Prostate gland (tissue), 2 donors: ENCODE results near the gene EIF4G3.

Experiments used
- CTCF ChIP-seq, 4 experiments: fragments of 200-600 bp in 2 of 4; fragments of 450-650 bp in 2 of 4; sonication (generic) in 2 of 4; IDR thresholded peaks; 1 replicate in 3 of 4; 2 replicates in 1 of 4; pipeline ENCODE4 v1.5.1; 2016 to 2019; ENCODE audit warnings: antibody characterized with exemption in 4 of 4, mild to moderate bottlenecking in 2 of 4, moderate library complexity in 2 of 4
- POLR2A ChIP-seq: fragments of 450-650 bp; IDR thresholded peaks from one replicate; pipeline ENCODE4 v1.6.1; 2016; ENCODE audit warnings: antibody characterized with exemption, mild to moderate bottlenecking
- POLR2AphosphoS5 ChIP-seq: sonication (generic); formaldehyde crosslinking; IDR thresholded peaks from one replicate; pipeline ENCODE4 v1.6.1; 2017; ENCODE audit warnings: antibody characterized with exemption

- no peak for TF ChIP-seq CTCF (IDR thresholded peaks at IDR 0.05)
- no peak for TF ChIP-seq POLR2AphosphoS5
- no peak for TF ChIP-seq POLR2A
Observed at GRCh38 chr1:21188235-21188634, 11.5 kb upstream of the EIF4G3 start.
